GM23338 (cell line): Measurements from ENCODE around the gene SMURF2. TPM values are rescaled to one million over a fixed set of nuclear protein-coding genes. Genes with fewer than 3 reads are reported as not detected.
A peak's percentile ranks its signal among the peaks of the same experiment; 100 is the strongest.

Experiments used
- ATAC-seq: fragments of 200-7000 bp; cut with Tn5 transposase; 3 replicates; pipeline ENCODE4 v1.9.1; 2020
- DNase-seq: peaks from one replicate; pipeline ENCODE4 v3.0.0-alpha.2; 2015; ENCODE audit warnings: low spot score
- H2AFZ ChIP-seq: fragments of 200-600 bp; sonication (generic); 2 replicates; pipeline ENCODE4 v1.8.0; 2016; ENCODE audit warnings: antibody characterized with exemption, mild to moderate bottlenecking, moderate library complexity
- H3F3A ChIP-seq: fragments of 200-600 bp; sonication (generic); replicated peaks from 2 replicates; pipeline ENCODE4 v1.8.0; 2017; ENCODE audit warnings: antibody characterized with exemption, mixed run types, low read depth
- H3K27ac ChIP-seq: fragments of 200-600 bp; sonication (generic); 2 replicates; pipeline ENCODE4 v1.6.1; 2016; ENCODE audit warnings: low read depth
- H3K27me3 ChIP-seq: fragments of 200-600 bp; sonication (generic); 2 replicates; pipeline ENCODE4 v1.8.0; 2016; ENCODE audit warnings: mild to moderate bottlenecking, mixed run types, moderate library complexity; ENCODE audit not compliant: insufficient read depth
- H3K36me3 ChIP-seq: fragments of 200-600 bp; sonication (generic); 2 replicates; pipeline ENCODE4 v1.8.0; 2016; ENCODE audit warnings: mild to moderate bottlenecking; ENCODE audit not compliant: insufficient read depth
- H3K4me1 ChIP-seq: fragments of 200-600 bp; sonication (generic); 2 replicates; pipeline ENCODE4 v1.8.0; 2016; ENCODE audit warnings: mild to moderate bottlenecking, moderate library complexity; ENCODE audit not compliant: insufficient read depth
- H3K4me2 ChIP-seq: fragments of 200-600 bp; sonication (generic); 2 replicates; pipeline ENCODE4 v1.7.1; 2017; ENCODE audit warnings: mixed run types
- H3K4me3 ChIP-seq: fragments of 200-600 bp; sonication (generic); 2 replicates; pipeline ENCODE4 v1.6.1; 2016; ENCODE audit warnings: mixed run types
- H3K79me2 ChIP-seq: fragments of 200-600 bp; sonication (generic); replicated peaks from 2 replicates; pipeline ENCODE4 v1.8.0; 2017; ENCODE audit warnings: mild to moderate bottlenecking; ENCODE audit not compliant: insufficient read depth
- H3K9me2 ChIP-seq: fragments of 200-600 bp; sonication (generic); 2 replicates; pipeline ENCODE4 v1.8.0; 2017; ENCODE audit not compliant: insufficient read depth
- H4K20me1 ChIP-seq: fragments of 200-600 bp; sonication (generic); replicated peaks from 2 replicates; pipeline ENCODE4 v1.8.0; 2017; ENCODE audit warnings: mild to moderate bottlenecking; ENCODE audit not compliant: insufficient read depth
- H3K27ac Mint-ChIP-seq: 2 replicates; pipeline ENCODE4 v1.8.0; 2020; ENCODE audit warnings: inconsistent platforms, mild to moderate bottlenecking, moderate library complexity, mixed read lengths
- H3K27me3 Mint-ChIP-seq: 3 replicates; pipeline ENCODE4 v1.8.0; 2022; ENCODE audit warnings: low read depth, mild to moderate bottlenecking, moderate library complexity, mixed read lengths, inconsistent platforms; ENCODE audit not compliant: insufficient read depth, poor library complexity
- H3K36me3 Mint-ChIP-seq: 3 replicates; pipeline ENCODE4 v1.8.0; 2021; ENCODE audit warnings: low read depth, mild to moderate bottlenecking, inconsistent platforms, moderate library complexity, mixed read lengths
- H3K4me1 Mint-ChIP-seq: 3 replicates; pipeline ENCODE4 v1.8.0; 2020; ENCODE audit warnings: mild to moderate bottlenecking, inconsistent platforms, mixed read lengths
- H3K4me3 Mint-ChIP-seq: 3 replicates; pipeline ENCODE4 v1.8.0; 2021; ENCODE audit warnings: moderate library complexity, mild to moderate bottlenecking, inconsistent platforms, mixed read lengths
- H3K9me3 Mint-ChIP-seq: 3 replicates; pipeline ENCODE4 v1.8.0; 2020; ENCODE audit warnings: moderate library complexity, mild to moderate bottlenecking, inconsistent platforms, mixed read lengths
- CREB1 ChIP-seq: fragments of 250-450 bp; sonication (Bioruptor Pico); IDR thresholded peaks from 2 replicates; pipeline ENCODE4 v1.5.0; 2020; ENCODE audit warnings: low read depth, mild to moderate bottlenecking, moderate library complexity
- CTCF ChIP-seq, 2 experiments: fragments of 200-600 bp in 1 of 2; sonication (generic) in 1 of 2; conservative IDR thresholded peaks; 2 replicates each; pipeline versions ENCODE4 v1.5.1 to v1.6.1; 2016 to 2017; ENCODE audit warnings: antibody characterized with exemption in 2 of 2, low read depth in 2 of 2, mild to moderate bottlenecking in 2 of 2, moderate library complexity in 1 of 2
- ETS1 ChIP-seq: IDR thresholded peaks from 2 replicates; pipeline ENCODE4 v1.6.1; 2016; ENCODE audit warnings: antibody characterized with exemption
- JUNB ChIP-seq: IDR thresholded peaks from one replicate; pipeline ENCODE4 v1.6.1; 2016; ENCODE audit warnings: antibody characterized with exemption; ENCODE audit not compliant: unreplicated experiment
- POLR2AphosphoS5 ChIP-seq: IDR thresholded peaks from 2 replicates; pipeline ENCODE4 v1.6.1; 2016; ENCODE audit warnings: antibody characterized with exemption, low read depth
- ZNF462 ChIP-seq: fragments of 250-450 bp; sonication (Bioruptor Pico); IDR thresholded peaks from 2 replicates; pipeline ENCODE4 v1.5.0; 2020; ENCODE audit warnings: mild to moderate bottlenecking, moderate library complexity
- polyA plus RNA-seq: library from polyadenylated mRNA; unstranded; fragments of >200 nt; fragmentation: Nextera tagmentation; extraction: Ambion mirVana; gene quantifications from 2 replicates; pipeline ENCODE4 v1.2.1, GENCODE V29; 2016
- total RNA-seq: library from RNA; depleted of rRNA; stranded (reverse); fragments of >200 nt; shearing (Covaris generic); gene quantifications from 2 replicates; pipeline ENCODE4 v1.2.3, GENCODE V29; 2014

The SMURF2 gene
- total and polyA plus RNA-seq, 2 experiments from 2014 or later, result 12.1 to 29.6 TPM

- TF ChIP-seq CTCF (conservative IDR thresholded peaks at IDR 0.05; ENCODE audit: low read depth in 2 of 2), result peak; percentile 33 to 42
Observed at GRCh38 chr17:64507413-64507782, 154.7 kb downstream of the SMURF2 start (continued).

GRCh38 chr17:64506576-64507412 lies 155.3 kb downstream of the SMURF2 start, which contains the start of gene CEP95:
Gene CEP95 (plus strand): TSS chr17:64506977. CDS start chr17:64507098, 121 bp downstream.
- Mint-ChIP-seq H3K4me1 (peaks cover 55% of the 10 kb centered on the region), H3K27ac (peak within 1 kb of the TSS; percentile 100), H3K4me3 (peak within 1 kb of the TSS; percentile 99), H3K27me3 (peaks cover 24% of the 10 kb centered on the region), H3K36me3 (peaks cover 86% of the 10 kb centered on the region), H3K9me3 (peaks cover 4% of the 10 kb centered on the region; the same call in 1 of the 3 replicates)
- no peaks in the 10 kb centered on the region for H3K9me2 ChIP-seq
- peaks cover 26% of the 10 kb centered on the region for H3F3A ChIP-seq
- H3K79me2 ChIP-seq, result peaks cover 93% of the 10 kb centered on the region
- peak within 1 kb of the TSS; percentile 100 for H3K4me3 ChIP-seq
- H3K27me3 ChIP-seq, result no peaks in the 10 kb centered on the region
- peak within 1 kb of the TSS; percentile 91 for H3K4me2 ChIP-seq
- peak; percentile 64 for ATAC-seq
- no peak within 1 kb of the TSS for H2AFZ ChIP-seq
- H3K4me1 ChIP-seq, result peaks cover 16% of the 10 kb centered on the region
- H3K36me3 ChIP-seq, result peaks cover 52% of the 10 kb centered on the region
- H4K20me1 ChIP-seq, result peaks cover 48% of the 10 kb centered on the region
- TF ChIP-seq CREB1 (CRISPR knock-in tag), result peak; percentile 94
- TF ChIP-seq JUNB, result no peak
- TF ChIP-seq POLR2AphosphoS5, result peak; percentile 54
- TF ChIP-seq ETS1, result peak; percentile 80; the same call in 1 of the 2 replicates
- peak; percentile 98 for DNase-seq
- peak within 1 kb of the TSS; percentile 99 for H3K27ac ChIP-seq

GRCh38 chr17:64506201-64506575 lies 155.9 kb downstream of the SMURF2 start, which contains the start of gene DDX5:
Gene DDX5 (minus strand): TSS chr17:64506289. CDS start chr17:64506119, 170 bp downstream.
- Histone ChIP-seq H3K4me2 (peak within 1 kb of the TSS; percentile 91), H4K20me1 (peaks cover 51% of the 10 kb centered on the region), H3K36me3 (peaks cover 52% of the 10 kb centered on the region), H3K9me2 (no peaks in the 10 kb centered on the region), H3K27me3 (no peaks in the 10 kb centered on the region), H3F3A (peaks cover 31% of the 10 kb centered on the region), H3K79me2 (peaks cover 93% of the 10 kb centered on the region), H2AFZ (no peak within 1 kb of the TSS), H3K4me1 (peaks cover 16% of the 10 kb centered on the region), H3K27ac (peak within 1 kb of the TSS; percentile 99), H3K4me3 (peak within 1 kb of the TSS; percentile 100)
- peaks cover 86% of the 10 kb centered on the region for H3K36me3 Mint-ChIP-seq
- DNase-seq, result peak; percentile 98
- ATAC-seq, result peak; percentile 67
- H3K27ac Mint-ChIP-seq, result peak within 1 kb of the TSS; percentile 100
- peak within 1 kb of the TSS; percentile 99 for H3K4me3 Mint-ChIP-seq
- H3K4me1 Mint-ChIP-seq, result peaks cover 55% of the 10 kb centered on the region
- H3K9me3 Mint-ChIP-seq, result peaks cover 4% of the 10 kb centered on the region; the same call in 1 of the 3 replicates
- peaks cover 24% of the 10 kb centered on the region for H3K27me3 Mint-ChIP-seq
- no peak for TF ChIP-seq ZNF462 (CRISPR knock-in tag)
- no peak for TF ChIP-seq CTCF (conservative IDR thresholded peaks at IDR 0.05; ENCODE audit: low read depth in 2 of 2)
- no peak for TF ChIP-seq JUNB
